GM12892 (cell line): ENCODE data around the gene DLGAP1.

ENCODE experiments used
- POLR2A ChIP-seq: IDR thresholded peaks from 2 replicates; pipeline ENCODE4 v1.6.1; 2011; ENCODE audit warnings: low read depth, low read length, control low read depth
- TAF1 ChIP-seq: IDR thresholded peaks from 2 replicates; pipeline ENCODE4 v1.6.1; 2011; ENCODE audit warnings: low read depth, mild to moderate bottlenecking, control low read depth, low read length, borderline replicate concordance

- no peak for TF ChIP-seq POLR2A
- no peak for TF ChIP-seq TAF1
These were observed 554.8 kb downstream of the DLGAP1 start for GRCh38 chr18:3900327-3900726.
